GM12874 (cell line): ENCODE results near the gene AKR7A2.

Source experiments
- CTCF ChIP-seq: IDR thresholded peaks from 2 replicates; pipeline ENCODE4 v1.5.1; 2011; ENCODE audit warnings: low read depth, mild to moderate bottlenecking, control low read depth, low read length, moderate library complexity; ENCODE audit not compliant: insufficient read depth

Gene AKR7A2

GRCh38 chr1:19313961-19314882 lies 2.3 kb upstream of the AKR7A2 start:
- no peak for TF ChIP-seq CTCF

DNA sequence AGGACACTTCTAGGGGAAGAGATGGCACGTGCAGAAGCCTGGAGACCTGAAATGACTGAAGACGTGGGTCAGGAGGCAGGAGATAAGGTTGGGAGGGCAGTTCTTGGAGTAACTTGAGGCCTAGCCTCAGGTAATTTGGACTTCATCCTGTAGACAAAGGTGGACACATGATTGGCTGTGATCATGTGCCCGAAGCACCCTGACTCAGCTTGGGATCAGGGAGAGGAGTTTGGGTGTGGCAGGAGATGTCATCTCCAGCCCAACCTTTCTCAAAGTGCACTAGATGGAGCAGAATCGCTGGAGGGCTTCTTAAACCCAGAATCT lies 1.7 kb upstream of the AKR7A2 start:
- no peak for TF ChIP-seq CTCF

DNA sequence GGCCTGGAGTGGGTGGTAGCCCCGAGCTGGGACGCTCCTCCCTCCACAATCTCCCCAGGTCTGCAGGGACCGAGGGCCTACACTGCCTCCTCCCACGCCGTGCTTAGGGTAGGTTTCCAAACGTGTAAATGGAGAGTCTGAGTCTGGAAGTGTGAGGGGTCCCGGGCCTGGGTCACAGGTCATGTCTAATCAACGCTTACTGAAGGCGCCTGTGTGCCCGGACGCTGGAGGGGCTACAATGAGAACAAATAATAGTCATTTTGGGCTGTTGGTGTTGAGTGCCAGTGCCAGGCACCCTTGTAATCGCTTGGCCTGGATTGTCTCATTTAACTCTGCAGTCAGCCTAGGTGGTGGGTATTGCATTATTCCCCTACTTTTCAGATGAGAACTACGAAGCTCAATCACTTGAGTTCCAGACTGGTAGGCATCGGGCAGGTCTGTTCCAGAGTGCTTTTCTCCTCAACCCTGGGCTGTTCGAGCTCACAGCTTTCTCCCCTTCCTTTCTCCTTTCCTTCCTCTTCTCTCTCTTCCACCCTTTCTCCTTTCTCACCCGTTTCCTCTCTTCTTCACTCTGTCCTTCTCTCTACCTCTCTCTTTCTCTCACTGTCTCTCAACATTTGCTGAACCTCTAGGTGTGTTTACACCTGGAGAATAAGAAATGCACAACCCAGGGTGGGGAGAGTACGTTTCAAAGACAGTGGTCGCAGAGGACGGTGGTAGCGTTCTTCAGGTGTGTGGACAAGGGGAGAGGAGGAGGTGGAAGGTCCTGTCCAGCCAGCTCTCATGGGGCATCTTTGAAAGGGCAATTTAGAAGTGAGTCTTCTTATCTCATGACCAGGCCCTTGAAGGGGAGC lies 1.1 kb upstream of the AKR7A2 start:
- no peak for TF ChIP-seq CTCF

DNA sequence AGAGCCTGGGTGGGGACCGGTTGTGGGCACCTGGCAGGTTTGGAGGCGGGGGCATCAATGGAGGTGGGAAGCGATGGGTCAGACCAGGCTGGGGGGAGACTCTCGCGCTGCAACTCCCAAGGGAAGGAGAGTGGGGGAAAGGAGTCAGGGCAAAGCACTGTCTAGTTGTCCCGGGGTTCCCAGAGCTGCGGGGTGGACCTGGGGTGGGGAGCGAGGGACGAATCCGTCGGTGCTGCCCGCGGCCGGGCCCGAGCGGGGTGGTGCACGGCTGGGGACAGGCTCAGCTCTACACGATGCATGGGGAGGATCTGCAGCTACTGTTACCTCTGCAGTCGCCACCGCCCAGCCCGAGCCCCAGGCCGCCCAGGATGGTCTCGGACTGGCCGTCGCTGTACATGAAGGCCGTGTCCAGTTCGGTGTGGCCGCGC lies 427 bp downstream of the AKR7A2 start:
- no peak for TF ChIP-seq CTCF

DNA sequence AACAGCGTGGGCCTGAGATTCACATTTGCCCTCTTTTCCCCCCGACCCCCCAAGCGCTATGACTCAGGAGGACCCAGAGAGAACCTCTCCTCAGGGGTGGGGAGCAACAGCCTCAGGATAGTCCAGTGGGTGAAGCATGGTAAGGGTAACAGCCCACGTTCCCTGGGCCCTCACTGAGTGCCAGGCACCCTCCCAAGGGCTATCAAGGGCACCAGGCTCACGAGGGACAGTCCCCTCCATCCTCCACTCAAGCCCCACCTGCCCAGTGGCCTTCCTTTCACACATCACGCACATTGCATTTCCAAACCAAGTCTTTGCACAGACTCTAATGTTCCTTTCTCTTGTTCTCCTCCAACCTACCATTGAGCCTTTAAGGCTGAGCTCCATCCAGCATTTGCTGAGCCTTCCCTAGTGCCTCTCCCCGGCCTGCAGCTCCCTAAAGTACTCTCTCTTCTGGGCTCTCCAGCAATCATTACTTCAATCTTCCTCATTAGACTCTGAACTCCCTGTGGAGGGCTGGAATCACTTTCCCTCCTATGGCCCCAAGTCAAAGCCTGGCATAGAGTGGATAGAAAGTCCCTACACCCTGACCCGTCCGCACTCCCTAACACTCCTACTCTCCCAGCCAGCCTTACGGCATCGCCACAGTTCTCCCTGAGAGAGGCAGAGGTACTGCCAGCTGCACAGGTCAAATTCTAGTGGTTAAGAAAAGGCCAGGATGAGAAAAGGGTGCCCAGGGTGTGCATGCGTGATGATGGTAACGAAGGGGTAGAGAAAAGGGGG lies 1.0 kb downstream of the AKR7A2 start:
- no peak for TF ChIP-seq CTCF

- TF ChIP-seq CTCF: no peak
These were observed 1.9 kb downstream of the AKR7A2 start for GRCh38 chr1:19310061-19310460.
